Measurements from ENCODE around the gene TTC22.

The TTC22 gene

DNA sequence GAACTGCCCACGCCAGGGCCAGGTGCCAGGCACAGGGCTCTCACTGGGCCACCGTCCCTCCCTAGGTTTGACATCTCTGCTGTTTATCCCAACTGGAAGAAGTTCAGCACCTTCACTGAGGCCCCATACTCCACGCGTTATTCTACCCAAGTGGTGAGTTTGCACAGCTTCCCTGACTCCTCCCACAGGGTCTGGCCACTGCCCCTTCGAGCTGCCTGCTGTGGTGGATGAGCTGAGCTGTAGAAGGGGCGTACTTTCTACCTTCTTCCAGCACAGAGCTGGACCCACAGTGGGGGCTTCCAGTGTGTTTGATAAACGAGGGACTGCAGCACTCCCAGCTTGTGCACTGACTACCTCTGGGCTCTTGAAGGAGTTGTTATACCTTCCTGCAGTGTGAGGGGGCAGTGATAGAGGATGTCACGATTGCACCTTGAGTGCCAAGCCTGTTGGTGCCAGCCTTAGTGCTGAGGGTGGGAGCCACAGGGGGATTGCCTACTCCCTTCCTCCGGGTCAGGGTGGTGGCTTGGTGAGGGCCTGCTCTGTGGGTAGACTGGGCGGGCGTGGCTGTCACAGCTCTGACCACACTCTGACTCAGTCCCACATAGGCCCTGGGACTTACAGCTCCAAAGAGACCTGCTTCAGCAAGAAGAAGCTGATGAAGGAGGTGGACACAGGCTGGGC is 5.9 kb upstream of the TTC22 start:
- DNase-seq: peak; percentile 28

DNA sequence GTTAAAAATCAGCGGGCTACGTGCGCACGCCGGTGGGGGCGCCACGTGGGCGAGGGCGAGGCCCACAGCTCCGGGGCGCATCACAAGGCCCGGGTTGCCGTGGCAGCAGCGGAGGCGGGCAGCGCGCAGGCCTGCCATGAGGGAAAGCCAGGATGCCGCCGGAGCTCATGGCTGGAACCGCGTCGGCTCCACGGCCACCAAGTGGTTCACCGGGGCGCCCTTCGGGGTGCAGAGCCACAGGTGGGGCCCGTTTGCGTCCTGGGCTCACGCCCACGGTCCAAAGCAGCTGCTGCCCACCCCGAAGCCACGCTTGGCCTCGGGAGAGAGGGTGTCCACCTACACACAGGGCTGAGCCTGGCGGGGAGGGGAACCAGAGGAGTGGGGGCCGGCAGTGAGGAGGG is 4.9 kb upstream of the TTC22 start:
- no peak for DNase-seq

DNA sequence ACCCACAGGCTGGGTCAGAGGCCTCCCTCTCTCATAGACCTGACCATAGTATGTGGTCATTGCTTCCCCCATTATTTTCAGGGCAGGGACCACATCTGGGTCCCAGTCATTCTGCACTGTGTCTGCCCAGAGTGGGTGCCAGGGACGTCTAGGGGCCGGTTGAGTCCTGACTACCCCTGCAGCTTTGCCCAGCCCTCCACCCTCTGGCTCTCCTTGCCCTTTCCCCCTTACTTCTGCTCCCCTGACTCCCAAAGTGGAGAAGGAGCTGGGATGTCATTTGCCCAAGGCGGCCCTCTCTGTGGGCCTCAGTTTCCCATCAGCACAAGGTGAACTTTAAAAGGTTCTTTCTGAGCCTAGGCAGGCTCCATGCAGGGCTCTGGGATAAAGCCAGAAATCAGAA is 4.3 kb upstream of the TTC22 start:
- no peak for DNase-seq

DNA sequence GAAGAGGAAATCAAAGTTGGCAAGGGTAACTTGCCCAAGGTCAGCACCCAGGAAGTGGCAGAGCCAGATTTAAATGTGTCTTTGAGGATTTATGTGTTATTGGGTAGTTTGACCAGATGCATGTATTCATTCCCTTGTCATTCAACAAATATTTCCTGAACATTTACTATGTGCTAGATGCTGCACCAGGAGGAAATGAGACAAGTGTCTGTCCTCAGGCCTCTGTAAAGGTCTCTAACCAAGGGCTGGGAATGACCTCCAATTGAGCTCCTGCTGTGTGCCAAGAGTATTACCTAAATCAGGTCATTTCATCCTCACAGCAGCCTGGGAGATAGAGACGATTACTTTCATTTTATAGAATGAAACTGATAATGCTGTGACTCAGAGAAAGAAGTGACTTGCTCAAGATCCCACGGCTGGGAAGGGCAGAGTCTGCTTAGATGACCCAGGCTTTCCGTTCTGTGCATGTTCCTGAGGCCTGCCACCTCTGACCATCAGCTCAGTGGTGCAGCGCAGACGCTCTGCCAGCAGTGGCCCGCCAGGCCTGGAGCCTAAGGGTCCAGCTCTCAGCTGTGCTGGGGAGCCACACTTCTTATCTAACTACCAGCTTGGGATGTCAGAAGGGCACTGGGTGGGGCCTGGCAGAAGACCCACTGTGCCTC is 3.5 kb upstream of the TTC22 start:
- no peak for DNase-seq

DNA sequence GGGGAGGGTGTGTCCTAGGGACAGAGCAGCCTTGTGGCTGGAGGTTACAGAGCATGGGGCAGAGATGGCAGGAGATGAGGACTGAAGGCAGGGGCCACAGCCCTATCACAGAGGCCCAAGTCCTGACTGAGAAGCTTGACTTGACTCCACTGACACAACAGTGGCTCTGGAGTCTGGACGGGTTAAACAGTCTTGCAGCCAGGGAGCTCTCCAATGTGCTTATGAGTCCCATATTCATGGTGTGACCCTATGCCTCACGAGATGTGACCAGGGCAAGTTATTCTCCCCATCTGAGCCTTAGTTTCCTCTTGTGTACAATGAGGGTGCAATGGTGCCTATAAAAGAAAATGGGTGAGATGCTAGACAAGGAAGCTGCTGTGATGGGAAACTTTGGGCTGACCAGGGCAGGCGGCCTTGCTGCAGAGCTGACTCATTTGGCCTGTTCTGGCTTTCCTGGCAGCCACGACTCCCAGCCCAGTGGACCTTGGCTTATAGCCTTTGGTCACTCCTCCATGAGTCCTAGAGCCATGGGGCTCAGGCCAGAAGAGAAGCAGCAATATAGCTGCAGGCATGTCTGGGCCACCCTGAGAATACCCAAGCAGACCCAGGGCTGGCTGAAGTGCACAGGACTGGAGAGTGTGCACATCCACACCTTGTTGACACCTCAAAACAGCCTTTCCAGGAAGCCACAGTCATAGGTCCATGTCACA is 2.8 kb upstream of the TTC22 start:
- no peak for DNase-seq

DNA sequence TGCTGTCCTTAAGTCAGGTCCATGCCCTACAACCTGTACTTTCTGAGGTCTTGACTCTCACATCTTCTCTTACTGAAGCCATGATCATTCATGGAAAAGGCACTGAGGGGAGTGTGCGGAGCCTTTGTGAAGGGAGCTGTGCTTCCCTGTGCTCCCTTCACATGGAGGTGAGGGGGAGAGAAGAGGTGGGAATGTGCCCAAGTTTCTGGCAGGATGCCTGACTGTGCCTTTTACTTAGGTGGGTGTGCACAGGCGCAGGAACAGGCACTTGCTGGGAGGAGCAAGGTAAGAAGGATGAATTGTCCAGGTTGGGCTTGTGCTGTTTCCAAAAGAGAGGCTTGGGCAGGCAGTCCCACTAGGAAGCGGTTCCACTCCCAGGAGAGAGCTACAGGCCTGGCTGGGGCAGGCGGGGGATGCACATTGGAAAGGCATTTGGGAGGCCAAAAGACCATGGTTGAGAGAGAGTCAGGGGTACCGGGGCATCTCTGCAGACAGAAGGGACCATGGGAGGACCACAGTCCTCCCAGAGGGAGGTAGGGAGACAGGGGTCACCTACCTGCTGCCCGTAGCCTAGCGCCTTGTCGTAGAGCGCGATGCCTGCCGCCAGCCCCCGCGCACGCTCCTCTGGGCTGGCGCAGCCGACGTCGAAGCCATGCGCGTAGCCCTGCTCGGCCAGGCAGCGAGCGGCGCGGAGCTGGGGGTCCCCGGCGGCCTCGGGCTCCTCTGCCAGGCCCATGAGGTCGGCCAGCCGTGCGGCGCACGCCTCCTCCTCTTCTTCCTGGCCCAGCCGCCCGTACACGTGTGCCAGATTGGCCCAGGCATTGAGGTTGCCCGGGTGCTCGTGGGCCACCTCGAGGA is 853 bp downstream of the TTC22 start:
- no peak for DNase-seq

DNA sequence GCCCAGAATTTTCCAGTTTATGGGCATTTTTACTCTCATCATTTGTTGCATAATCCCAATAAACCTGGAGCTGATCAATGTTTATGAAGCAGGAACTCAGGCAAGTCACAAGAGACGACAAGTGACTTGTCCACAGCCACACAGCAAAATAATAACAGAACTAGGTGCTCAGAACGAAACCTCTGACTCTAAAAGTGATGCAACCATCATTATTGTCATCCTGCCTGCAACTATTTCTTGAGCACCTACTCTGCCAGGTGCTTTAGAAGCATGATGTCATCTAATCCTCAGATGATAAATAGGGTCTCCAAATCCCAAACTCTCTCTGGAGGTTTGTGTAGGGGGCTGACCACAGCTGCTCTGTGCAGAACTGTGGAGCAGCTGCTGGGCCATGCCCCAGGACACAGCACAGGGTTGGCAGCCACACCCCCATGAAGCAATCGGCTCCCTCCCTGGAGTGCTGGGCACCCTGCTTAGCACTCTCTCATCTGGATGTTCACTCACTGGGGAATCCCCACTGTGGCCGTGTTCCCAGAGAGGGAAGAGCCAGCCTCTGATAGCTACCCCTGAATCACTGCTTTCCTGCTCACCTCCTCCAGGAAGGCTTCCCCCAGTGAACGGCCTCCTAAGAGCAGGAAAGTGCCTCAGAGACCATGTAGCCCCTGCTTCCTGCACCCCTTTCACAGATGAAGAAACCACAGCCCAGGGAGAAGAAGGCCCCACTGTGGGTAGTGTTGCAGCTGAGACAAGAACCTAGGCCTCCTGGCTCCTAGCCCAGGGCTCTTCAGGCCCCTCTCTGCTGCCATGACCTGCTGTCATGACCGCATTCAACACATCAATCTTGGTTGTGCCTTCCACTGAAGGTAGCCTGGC is 2.1 kb downstream of the TTC22 start:
- DNase-seq: peak; percentile 15

DNA sequence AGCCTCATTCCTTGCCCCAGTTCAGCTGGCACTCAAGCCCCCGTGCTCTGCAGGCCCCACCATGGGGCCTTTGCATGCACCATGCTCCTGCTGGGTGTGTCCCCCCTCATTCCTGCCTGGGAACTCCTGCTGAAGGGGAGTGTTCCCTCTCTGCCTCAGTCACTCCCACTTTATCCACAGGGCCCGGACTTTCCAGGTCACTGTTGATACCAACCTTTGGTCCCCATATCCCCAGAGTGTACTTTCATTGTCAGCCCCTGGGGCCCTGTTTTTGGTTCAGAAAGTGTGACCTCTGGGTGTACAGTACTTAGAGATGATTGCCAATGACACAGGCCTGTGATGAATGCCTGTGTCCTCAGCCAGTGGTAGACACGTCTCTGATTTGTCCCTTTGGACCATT is 2.9 kb downstream of the TTC22 start:
- no peak for DNase-seq

DNA sequence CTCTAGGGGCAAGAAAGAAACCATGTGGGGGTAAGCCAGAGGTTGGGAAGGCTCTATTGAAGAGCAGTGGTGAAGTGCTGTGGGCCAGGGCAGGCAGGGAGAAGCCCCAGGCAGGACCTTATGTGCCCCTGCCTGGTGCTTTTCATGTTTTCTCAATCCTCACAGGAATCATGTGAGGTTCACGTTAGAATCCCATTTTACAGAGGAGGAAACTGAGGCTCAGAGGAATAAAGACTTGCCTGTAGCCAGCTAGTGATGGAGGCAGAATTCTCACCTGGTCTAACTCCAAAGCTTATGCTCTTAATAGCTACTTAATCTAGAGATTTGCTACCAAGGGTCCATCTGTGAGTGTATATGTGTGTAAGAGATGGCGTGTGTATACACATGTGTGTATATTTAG is 4.2 kb downstream of the TTC22 start:
- no peak for DNase-seq

DNA sequence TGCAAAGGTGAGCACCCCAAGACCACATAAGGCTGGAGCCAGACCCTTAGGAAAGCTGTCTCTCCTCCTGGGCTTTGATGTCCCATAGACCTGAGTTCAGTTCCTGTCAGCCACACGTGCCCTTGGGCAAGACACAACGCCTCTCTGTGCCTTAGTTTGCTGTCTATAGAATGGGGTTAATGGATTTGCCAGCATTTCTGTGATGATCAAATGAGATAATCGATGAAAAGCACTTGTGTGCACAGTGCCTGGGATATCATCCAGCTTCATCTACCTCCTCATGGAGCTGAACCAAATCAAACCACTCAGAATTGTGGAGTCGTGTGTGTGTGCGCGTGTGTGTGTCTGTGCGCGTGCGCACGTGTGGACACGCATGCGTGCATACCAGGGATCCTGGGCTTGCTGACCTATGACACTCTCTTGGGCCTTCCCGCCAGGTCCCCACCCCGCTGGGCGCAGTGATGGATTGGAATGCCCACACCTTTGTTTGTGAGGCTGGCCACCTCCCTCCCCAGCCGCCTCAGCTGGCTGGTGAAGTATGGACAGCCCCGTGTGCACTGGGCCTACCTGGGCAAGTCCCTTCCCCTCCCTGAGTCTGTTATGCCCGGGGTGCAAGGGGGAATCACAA is 5.2 kb downstream of the TTC22 start:
- DNase-seq: no peak

DNA sequence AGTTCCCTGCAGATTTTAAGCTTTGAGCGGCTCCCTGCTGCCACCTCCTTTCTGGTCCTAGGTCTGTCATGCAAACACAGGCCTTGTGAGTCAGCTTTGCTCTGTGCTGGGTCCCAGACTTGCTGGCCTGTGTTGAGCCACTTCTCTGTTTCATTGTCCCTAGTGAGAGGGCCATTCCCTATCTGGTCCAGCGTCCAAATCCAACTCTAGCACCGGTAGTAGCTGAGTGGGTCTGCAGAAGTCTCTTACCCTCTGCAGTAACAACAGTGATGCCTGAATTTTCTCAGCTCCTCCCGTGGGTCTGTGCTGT is 5.8 kb downstream of the TTC22 start:
- DNase-seq: no peak

DNA sequence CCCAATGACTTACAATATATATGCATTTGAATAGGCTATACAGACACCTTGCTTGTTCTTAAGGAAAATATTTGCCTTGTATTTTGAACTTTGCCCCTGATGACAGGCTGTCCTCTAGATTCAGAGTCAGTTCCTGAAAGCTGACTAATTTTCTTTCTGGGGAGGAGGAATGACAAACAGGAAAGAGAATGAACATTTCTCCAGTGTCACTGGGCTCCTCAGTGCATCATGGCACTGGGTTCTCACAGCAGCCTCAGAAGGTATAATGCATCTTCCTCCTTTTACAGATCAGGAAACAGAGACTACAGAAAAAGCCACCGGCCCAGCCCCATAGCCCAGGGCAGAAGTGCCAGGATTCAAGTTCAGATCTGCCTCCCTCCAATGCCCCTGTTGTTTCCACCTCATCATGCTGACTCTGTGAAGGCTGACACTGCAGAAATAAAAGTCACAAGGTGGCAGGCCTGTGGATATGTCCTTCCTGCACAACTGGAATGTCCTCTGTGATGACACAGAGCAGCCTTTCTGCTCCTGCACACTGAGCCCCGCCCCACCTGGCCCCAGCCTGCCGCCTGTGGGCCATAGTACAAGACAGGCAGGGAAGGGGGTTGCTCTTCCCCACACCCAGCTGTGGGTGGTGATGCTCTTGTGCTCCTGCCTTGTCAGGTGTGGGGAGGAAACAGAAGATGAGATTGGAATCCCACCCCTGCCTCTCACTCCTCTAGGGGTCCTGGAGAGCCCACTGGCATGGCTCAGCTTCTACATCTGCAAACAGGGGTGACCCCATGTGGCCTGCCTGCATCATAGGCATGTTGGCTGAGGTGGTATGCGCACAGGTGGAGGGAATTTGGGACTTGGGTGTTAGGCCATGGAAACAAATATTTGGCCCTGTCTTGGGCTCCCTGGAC is 6.4 kb downstream of the TTC22 start:
- DNase-seq: no peak

DNA sequence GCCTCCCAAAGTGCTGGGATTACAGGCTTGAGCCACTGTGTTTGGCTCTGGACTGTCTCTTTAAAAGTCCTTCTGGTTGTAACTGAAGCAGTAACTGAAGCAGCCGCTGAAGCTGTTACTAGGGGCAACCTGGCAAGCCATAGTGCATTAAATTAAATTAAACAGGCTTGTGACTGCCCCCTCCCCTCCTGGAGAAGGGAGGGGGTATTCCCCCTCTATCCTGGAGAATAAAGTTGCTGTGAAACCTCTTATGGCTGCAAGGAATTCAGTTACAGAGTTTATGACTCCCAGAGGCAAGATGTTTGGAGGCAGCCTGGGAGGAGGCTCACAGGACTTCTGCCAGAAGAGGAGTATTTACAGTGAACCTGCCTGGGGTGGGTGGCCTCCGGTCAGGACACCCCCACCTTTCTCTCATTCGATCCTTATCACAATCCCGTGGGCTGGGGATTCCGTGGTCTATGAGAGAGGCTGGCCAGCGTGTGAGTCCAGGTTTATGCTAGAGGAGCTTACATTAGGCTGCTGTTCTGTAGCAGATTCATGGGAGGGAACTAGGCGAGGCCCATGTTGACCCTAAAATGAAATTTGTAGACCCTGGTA is 8.3 kb downstream of the TTC22 start:
- DNase-seq: no peak

DNA sequence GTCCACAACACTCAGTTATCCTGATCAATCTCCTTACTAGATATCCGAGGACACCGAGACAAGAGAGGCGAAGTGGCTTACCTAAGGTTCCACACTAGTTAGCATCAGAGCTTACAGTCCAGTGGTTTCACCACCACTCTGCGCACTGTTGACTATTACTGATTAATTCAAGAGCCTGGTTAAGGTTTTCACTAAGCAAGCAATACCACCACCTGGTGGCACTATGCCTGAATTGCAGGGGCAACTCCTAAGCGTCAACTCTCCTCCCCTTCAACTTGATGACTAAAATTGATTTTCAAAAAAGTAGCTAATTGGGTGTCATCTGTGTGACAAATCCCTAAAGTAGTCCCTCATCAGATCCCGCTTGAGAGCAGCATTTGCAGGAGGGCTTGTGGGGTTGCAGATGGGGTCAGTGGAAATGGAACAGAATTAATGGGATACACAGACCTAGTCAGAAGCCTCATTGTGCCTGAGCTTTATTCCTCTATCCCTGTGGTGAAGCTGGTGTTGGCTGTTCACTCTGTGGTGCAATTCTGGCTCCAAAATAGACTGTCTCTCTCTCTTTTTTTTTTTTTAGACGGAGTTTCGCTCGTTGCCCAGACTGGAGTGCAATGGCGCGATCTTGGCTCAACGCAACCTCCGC is 9.1 kb downstream of the TTC22 start:
- peak; percentile 44 for DNase-seq

DNA sequence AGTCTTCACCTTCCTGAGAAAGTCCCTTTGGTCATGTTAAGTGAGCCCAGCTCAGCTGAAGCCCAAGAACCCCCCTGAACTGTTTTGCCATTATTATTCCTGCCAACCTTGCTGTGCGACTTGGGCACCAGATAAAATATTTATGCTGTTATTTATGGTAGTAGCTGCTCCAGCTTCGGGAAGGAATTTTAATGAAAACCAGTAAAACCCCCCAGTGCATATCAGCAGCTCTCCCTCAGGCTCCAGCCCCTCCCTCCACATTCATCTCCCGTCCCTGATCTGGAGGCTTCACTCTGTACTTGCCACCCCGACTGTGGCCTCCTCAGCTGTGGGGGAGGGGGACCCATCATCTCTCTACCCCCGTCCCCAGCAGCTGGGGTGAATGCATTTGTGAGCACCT is 12.7 kb downstream of the TTC22 start:
- no peak for DNase-seq

DNA sequence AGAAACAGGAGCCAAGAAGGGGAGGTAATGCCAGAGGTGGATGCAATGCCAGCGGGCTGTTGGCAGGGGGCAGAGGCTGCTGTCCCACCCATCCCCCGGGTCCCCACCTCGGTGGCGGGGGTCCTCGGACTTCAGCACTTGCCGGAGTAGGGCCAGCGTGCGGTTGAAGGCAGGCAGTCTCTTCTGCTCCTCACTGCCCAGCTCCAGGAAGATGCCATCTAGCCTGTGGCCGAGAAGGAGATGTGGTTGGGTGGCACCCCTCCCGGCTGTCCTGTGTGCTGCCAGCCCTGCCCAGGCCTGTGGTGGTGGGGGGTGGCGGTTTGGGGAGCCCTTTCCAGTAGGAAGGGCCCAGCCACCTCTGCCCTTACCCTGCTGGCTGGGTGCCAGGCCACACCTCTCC is 13.5 kb downstream of the TTC22 start:
- DNase-seq: no peak

DNA sequence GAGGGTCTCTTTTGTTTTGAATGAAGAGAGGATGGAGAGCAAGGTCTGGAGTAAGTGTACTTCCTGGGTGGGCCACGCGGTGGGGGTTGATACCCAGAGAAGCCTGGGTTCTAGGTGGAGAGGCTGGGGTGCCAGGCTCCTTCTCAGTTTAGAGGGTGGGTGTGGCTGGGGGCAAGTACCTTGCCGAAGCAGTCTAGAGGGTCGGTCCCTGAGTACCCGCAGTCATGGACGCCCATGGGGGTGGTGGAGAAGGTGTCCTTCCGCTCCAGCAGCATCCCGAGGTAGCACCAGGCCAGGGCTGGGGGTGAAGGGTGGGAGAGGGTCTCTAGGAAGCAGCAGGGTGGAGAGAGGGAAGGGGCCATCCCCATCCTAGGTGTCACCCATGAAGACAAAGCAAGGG is 14.3 kb downstream of the TTC22 start:
- DNase-seq: no peak

DNA sequence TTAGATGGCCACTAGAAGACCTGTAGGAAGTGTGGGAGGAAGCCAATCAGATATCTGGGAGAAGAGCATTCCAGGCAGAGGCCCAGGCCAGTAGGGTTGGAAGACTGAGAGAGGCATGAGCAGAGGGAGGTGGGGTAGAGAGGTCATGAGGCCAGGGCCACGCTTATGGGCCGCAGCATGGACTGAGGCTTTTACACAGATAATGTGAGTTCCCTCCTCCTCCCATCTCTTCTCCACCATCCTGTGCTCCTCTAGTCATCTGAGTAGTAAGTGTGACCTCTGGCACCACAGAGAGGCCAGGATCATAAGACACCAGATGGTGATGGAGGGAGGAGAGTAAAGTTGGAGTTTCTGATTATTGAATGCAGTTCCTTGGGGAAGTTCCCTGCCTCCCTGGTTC is 17.1 kb downstream of the TTC22 start:
- DNase-seq: no peak

DNA sequence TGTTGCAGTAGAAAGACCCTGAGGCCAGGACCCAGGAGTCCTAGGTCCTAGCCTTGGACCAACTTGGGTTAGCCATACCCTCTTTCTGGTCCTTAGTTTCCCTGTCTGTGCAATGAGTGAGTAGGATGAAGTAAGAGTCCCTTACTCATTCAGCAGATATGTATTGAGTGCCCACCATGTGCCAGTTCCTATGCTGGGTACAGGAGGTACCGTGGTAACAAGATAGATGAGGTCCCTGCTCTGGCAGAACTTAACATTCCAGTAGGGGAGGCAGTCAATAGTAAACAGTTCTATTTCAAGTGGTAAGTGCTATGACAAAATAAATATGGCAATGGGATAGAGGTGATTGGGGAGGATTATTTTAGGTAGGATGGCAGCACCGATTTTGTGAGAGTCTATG is 18.5 kb downstream of the TTC22 start:
- DNase-seq: no peak

DNA sequence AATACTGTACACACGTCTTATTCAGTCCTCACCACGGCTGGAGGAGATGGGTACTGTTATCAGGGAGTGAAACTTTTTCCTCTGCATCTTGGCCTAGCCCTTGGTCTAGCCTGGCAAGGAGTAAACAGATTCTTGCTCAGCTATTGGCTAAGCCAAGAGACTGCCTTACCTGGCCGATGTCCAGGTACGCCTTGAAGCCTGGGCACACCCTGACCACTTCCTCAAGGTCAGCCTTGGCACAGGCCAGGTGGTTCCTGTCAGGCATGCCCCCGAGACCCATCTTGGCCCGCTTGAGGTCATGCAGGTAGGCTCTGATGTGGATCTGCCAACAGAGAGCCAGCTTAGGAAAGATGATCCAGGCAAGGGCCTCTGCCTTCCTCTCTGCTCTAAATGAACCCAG is 19.0 kb downstream of the TTC22 start:
- no peak for DNase-seq
